ENCODE results near the gene SLC30A7. TPM values are rescaled to one million over a fixed set of nuclear protein-coding genes. Genes with fewer than 3 reads are reported as not detected.
"Not testable (repeated sequence)": the region's sequence is repeated elsewhere in the genome, so short reads cannot be mapped to it uniquely, and the experiment has no call there.

Gene SLC30A7
- total RNA-seq, 1 experiment from 2014 or later: 28.8 TPM

GRCh38 chr1:100931716-100932115, 35.8 kb downstream of the SLC30A7 start:
- no peak overlapping the region for H3K4me3 ChIP-seq (ENCODE audit: low read length)
- H3K9me2 ChIP-seq (replicated peaks; ENCODE audit: insufficient read depth, low read length): no peaks in the 10 kb centered on the region
- H3K4me2 ChIP-seq (ENCODE audit: low read depth, low read length, poor library complexity, severe bottlenecking): no peak overlapping the region
- H3K27ac ChIP-seq (ENCODE audit: low read length): no peak overlapping the region
- no peaks in the 10 kb centered on the region for H3K27me3 ChIP-seq (ENCODE audit: low read length)
- DNase-seq: no peak
- peaks cover 65% of the 10 kb centered on the region for H3K79me2 ChIP-seq (ENCODE audit: low read length)
- no peaks in the 10 kb centered on the region for H3K4me1 ChIP-seq (ENCODE audit: low read length)
- no peak overlapping the region for H2AFZ ChIP-seq (ENCODE audit: low read length)
- no peaks in the 10 kb centered on the region for H3K9me3 ChIP-seq (ENCODE audit: low read length)
- peaks cover 37% of the 10 kb centered on the region for H3K36me3 ChIP-seq (ENCODE audit: insufficient read depth, low read length)
- H4K20me1 ChIP-seq (ENCODE audit: insufficient read depth, low read depth, low read length): no peaks in the 10 kb centered on the region
- no peak overlapping the region for H3K9ac ChIP-seq (ENCODE audit: low read length)

DNA sequence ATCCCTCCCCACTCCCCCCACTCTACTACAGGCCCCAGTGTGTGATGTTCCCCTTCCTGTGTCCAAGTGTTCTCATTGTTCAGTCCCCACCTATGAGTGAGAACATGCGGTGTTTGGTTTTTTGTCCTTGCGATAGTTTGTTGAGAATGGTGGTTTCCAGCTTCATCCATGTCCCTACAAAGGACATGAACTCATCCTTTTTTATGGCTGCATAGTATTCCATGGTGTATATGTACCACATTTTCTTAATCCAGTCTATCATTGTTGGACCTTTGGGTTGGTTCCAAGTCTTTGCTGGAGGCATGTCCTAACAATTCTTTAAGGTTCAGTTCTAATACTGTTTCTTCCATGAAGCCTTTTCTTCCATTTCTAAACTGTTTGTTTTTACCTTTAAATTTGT, 37.7 kb downstream of the SLC30A7 start:
- not testable (repeated sequence) for H3K27me3 ChIP-seq (ENCODE audit: low read length); H3K4me2 ChIP-seq (ENCODE audit: low read depth, low read length, poor library complexity, severe bottlenecking); H3K4me1 ChIP-seq (ENCODE audit: low read length); H3K9ac ChIP-seq (ENCODE audit: low read length); H3K9me3 ChIP-seq (ENCODE audit: low read length); H2AFZ ChIP-seq (ENCODE audit: low read length); DNase-seq; H4K20me1 ChIP-seq (ENCODE audit: insufficient read depth, low read depth, low read length); H3K4me3 ChIP-seq (ENCODE audit: low read length); H3K27ac ChIP-seq (ENCODE audit: low read length); H3K9me2 ChIP-seq (replicated peaks; ENCODE audit: insufficient read depth, low read length)
- peaks cover 55% of the 10 kb centered on the region for H3K36me3 ChIP-seq (ENCODE audit: insufficient read depth, low read length)
- peaks cover 74% of the 10 kb centered on the region for H3K79me2 ChIP-seq (ENCODE audit: low read length)

GRCh38 chr1:100936194-100936967, 40.5 kb downstream of the SLC30A7 start:
- Histone ChIP-seq H2AFZ (ENCODE audit: low read length) (no peak overlapping the region), H3K27ac (ENCODE audit: low read length) (no peak overlapping the region), H3K4me1 (ENCODE audit: low read length) (no peaks in the 10 kb centered on the region), H3K9me3 (ENCODE audit: low read length) (no peaks in the 10 kb centered on the region), H3K36me3 (ENCODE audit: insufficient read depth, low read length) (peaks cover 40% of the 10 kb centered on the region), H3K27me3 (ENCODE audit: low read length) (no peaks in the 10 kb centered on the region), H3K4me2 (ENCODE audit: low read depth, low read length, poor library complexity, severe bottlenecking) (no peak overlapping the region), H3K9me2 (replicated peaks; ENCODE audit: insufficient read depth, low read length) (no peaks in the 10 kb centered on the region), H3K4me3 (ENCODE audit: low read length) (no peak overlapping the region), H3K79me2 (ENCODE audit: low read length) (peaks cover 57% of the 10 kb centered on the region), H3K9ac (ENCODE audit: low read length) (no peak overlapping the region), H4K20me1 (ENCODE audit: insufficient read depth, low read depth, low read length) (no peaks in the 10 kb centered on the region)
- DNase-seq: no peak

GRCh38 chr1:100941098-100941527, 45.2 kb downstream of the SLC30A7 start:
- H2AFZ ChIP-seq (ENCODE audit: low read length): no peak overlapping the region
- no peaks in the 10 kb centered on the region for H3K4me1 ChIP-seq (ENCODE audit: low read length)
- H3K9me3 ChIP-seq (ENCODE audit: low read length): no peaks in the 10 kb centered on the region
- peaks cover 37% of the 10 kb centered on the region for H3K36me3 ChIP-seq (ENCODE audit: insufficient read depth, low read length)
- H3K4me3 ChIP-seq (ENCODE audit: low read length): no peak overlapping the region
- DNase-seq: no peak
- no peaks in the 10 kb centered on the region for H3K27me3 ChIP-seq (ENCODE audit: low read length)
- H3K27ac ChIP-seq (ENCODE audit: low read length): no peak overlapping the region
- H4K20me1 ChIP-seq (ENCODE audit: insufficient read depth, low read depth, low read length): no peaks in the 10 kb centered on the region
- H3K4me2 ChIP-seq (ENCODE audit: low read depth, low read length, poor library complexity, severe bottlenecking): no peak overlapping the region
- H3K9me2 ChIP-seq (replicated peaks; ENCODE audit: insufficient read depth, low read length): no peaks in the 10 kb centered on the region
- H3K79me2 ChIP-seq (ENCODE audit: low read length): peaks cover 38% of the 10 kb centered on the region
- no peak overlapping the region for H3K9ac ChIP-seq (ENCODE audit: low read length)

- no peak overlapping the region for H3K4me3 ChIP-seq (ENCODE audit: low read length)
- H3K36me3 ChIP-seq (ENCODE audit: insufficient read depth, low read length): peaks cover 32% of the 10 kb centered on the region
- H3K4me1 ChIP-seq (ENCODE audit: low read length): no peaks in the 10 kb centered on the region
- H3K27ac ChIP-seq (ENCODE audit: low read length): no peak overlapping the region
- H3K9ac ChIP-seq (ENCODE audit: low read length): no peak overlapping the region
- no peak for DNase-seq
- H3K27me3 ChIP-seq (ENCODE audit: low read length): no peaks in the 10 kb centered on the region
- no peaks in the 10 kb centered on the region for H3K9me3 ChIP-seq (ENCODE audit: low read length)
- no peak overlapping the region for H2AFZ ChIP-seq (ENCODE audit: low read length)
- no peaks in the 10 kb centered on the region for H3K9me2 ChIP-seq (replicated peaks; ENCODE audit: insufficient read depth, low read length)
- H3K4me2 ChIP-seq (ENCODE audit: low read depth, low read length, poor library complexity, severe bottlenecking): no peak overlapping the region
- H3K79me2 ChIP-seq (ENCODE audit: low read length): peaks cover 37% of the 10 kb centered on the region
- H4K20me1 ChIP-seq (ENCODE audit: insufficient read depth, low read depth, low read length): no peaks in the 10 kb centered on the region
Measured at GRCh38 chr1:100941580-100942216, 45.8 kb downstream of the SLC30A7 start.

DNA sequence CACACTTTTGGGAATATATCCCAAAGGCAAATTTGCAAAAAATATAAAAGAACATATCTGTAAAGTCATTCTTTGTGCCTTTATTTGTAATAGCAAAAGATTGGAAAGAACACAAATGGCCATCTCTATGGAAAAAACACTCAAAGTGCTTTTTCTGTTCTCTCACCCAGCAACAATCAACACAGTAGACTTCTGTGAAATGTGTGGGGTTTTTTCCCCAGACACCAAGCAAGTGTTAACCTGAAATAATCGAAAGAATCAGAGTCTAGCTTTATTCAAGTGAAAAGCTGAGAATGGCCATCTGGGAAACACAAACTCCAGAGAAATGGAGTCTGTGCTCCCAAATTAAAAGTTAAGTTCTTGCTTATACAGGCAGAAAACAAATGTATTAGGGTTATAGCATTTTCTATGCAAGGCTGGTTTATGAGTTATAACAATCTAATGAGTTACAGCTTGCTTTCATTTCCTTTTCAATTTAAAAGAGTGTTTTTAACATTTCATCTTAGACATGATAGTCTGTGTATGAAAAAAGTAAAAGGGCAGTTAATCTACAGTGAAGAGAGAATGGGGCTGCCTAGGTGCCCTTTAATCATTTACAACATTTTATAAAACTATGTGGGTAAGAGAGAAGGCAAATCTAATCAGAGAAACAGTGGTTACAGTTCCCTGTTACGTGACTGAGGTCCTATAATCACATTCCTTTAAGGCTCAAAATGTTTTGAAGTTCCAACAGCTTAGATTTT, 46.6 kb downstream of the SLC30A7 start:
- Histone ChIP-seq H3K9ac (ENCODE audit: low read length) (no peak overlapping the region), H3K4me3 (ENCODE audit: low read length) (no peak overlapping the region), H4K20me1 (ENCODE audit: insufficient read depth, low read depth, low read length) (no peaks in the 10 kb centered on the region), H3K4me1 (ENCODE audit: low read length) (no peaks in the 10 kb centered on the region), H3K27ac (ENCODE audit: low read length) (no peak overlapping the region), H3K9me2 (replicated peaks; ENCODE audit: insufficient read depth, low read length) (no peaks in the 10 kb centered on the region), H3K36me3 (ENCODE audit: insufficient read depth, low read length) (peaks cover 24% of the 10 kb centered on the region), H3K9me3 (ENCODE audit: low read length) (no peaks in the 10 kb centered on the region), H3K4me2 (ENCODE audit: low read depth, low read length, poor library complexity, severe bottlenecking) (no peak overlapping the region), H3K79me2 (ENCODE audit: low read length) (peaks cover 36% of the 10 kb centered on the region), H2AFZ (ENCODE audit: low read length) (no peak overlapping the region), H3K27me3 (ENCODE audit: low read length) (no peaks in the 10 kb centered on the region)
- no peak for DNase-seq

DNA sequence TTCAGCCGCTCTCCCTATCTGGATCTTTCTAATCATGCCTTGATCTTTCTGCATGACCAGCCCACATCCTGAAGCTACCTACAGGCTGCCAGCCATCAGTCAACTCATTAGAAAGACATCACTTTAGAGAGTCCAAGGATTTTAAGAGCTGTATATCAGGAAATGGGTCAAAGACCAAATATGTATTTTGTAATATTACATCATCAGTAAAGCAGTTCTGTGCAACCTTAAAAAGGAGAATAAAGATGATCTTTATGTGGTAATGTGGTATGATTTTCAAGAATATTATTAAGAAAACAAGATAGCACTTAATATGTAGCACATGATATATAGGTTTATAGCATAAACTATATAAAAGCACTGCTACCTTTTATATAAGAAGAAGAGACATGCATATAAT, 47.6 kb downstream of the SLC30A7 start:
- Histone ChIP-seq H2AFZ (ENCODE audit: low read length) (no peak overlapping the region), H3K27me3 (ENCODE audit: low read length) (no peaks in the 10 kb centered on the region), H3K79me2 (ENCODE audit: low read length) (peaks cover 31% of the 10 kb centered on the region), H3K9me3 (ENCODE audit: low read length) (no peaks in the 10 kb centered on the region), H3K9ac (ENCODE audit: low read length) (no peak overlapping the region), H3K4me3 (ENCODE audit: low read length) (no peak overlapping the region), H3K4me2 (ENCODE audit: low read depth, low read length, poor library complexity, severe bottlenecking) (no peak overlapping the region), H3K9me2 (replicated peaks; ENCODE audit: insufficient read depth, low read length) (no peaks in the 10 kb centered on the region), H3K4me1 (ENCODE audit: low read length) (no peaks in the 10 kb centered on the region), H3K27ac (ENCODE audit: low read length) (no peak overlapping the region), H4K20me1 (ENCODE audit: insufficient read depth, low read depth, low read length) (no peaks in the 10 kb centered on the region), H3K36me3 (ENCODE audit: insufficient read depth, low read length) (peaks cover 14% of the 10 kb centered on the region)
- DNase-seq: no peak

DNA sequence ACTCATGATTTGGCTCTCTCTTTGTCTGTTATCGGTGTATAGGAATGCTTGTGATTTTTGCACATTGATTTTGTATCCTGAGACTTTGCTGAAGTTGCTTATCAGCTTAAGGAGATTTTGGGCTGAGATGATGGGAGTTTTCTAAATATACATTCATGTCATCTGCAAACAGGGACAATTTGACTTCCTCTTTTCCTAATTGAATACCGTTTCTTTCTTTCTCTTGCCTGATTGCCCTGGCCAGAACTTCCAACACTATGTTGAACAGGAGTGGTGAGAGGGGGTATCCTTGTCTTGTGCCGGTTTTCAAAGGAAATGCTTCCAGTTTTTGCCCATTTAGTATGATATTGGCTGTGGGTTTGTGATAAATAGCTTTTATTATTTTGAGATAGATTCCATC, 50.2 kb downstream of the SLC30A7 start:
- Histone ChIP-seq H3K36me3 (ENCODE audit: insufficient read depth, low read length) (peaks cover 20% of the 10 kb centered on the region; the same call in 1 of the 2 replicates), H3K79me2 (ENCODE audit: low read length) (peaks cover 46% of the 10 kb centered on the region), H3K4me1 (ENCODE audit: low read length) (peaks cover 16% of the 10 kb centered on the region)
- H3K27ac ChIP-seq (ENCODE audit: low read length); H3K4me2 ChIP-seq (ENCODE audit: low read depth, low read length, poor library complexity, severe bottlenecking); H2AFZ ChIP-seq (ENCODE audit: low read length); H3K4me3 ChIP-seq (ENCODE audit: low read length); H3K9me3 ChIP-seq (ENCODE audit: low read length); H3K9me2 ChIP-seq (replicated peaks; ENCODE audit: insufficient read depth, low read length); H4K20me1 ChIP-seq (ENCODE audit: insufficient read depth, low read depth, low read length); DNase-seq; H3K9ac ChIP-seq (ENCODE audit: low read length); H3K27me3 ChIP-seq (ENCODE audit: low read length): not testable (repeated sequence)

All from Karpas-422 (cell line).